SK-N-SH treated with all-trans-retinoic acid at 6 μM for 48 hours (cell line): ENCODE measurements around the gene RAB25.

ENCODE experiments used
- ATAC-seq: fragments of 200-7000 bp; cut with Tn5 transposase; 3 replicates; pipeline ENCODE4 v1.9.1; 2020; ENCODE audit warnings: mild to moderate bottlenecking, moderate library complexity
- ARNTL ChIP-seq: fragments of 450-650 bp; formaldehyde crosslinking; IDR thresholded peaks from 2 replicates; pipeline ENCODE4 v1.5.0; 2020; ENCODE audit warnings: low read depth, mild to moderate bottlenecking, moderate library complexity, borderline replicate concordance
- CSDC2 ChIP-seq: fragments of 250-450 bp; sonication (Bioruptor Pico); IDR thresholded peaks from 2 replicates; pipeline ENCODE4 v1.5.0; 2020; ENCODE audit warnings: mild to moderate bottlenecking, moderate library complexity
- ESRRG ChIP-seq: fragments of 250-450 bp; sonication (Bioruptor Pico); IDR thresholded peaks from 2 replicates; pipeline ENCODE4 v1.6.1; 2021; ENCODE audit warnings: mild to moderate bottlenecking
- GLIS3 ChIP-seq: fragments of 250-450 bp; sonication (Bioruptor Pico); IDR thresholded peaks from 2 replicates; pipeline ENCODE4 v1.5.0; 2020; ENCODE audit warnings: mild to moderate bottlenecking, moderate library complexity
- ISL1 ChIP-seq: fragments of 250-450 bp; sonication (Bioruptor Pico); IDR thresholded peaks from 2 replicates; pipeline ENCODE4 v2.1.2; 2022; ENCODE audit warnings: mild to moderate bottlenecking, moderate library complexity
- OSR1 ChIP-seq: fragments of 250-450 bp; sonication (Bioruptor Pico); IDR thresholded peaks from 2 replicates; pipeline ENCODE4 v1.8.0; 2022; ENCODE audit warnings: moderate library complexity, mild to moderate bottlenecking, inconsistent platforms
- PPARA ChIP-seq: fragments of 250-450 bp; sonication (Bioruptor Pico); IDR thresholded peaks from 2 replicates; pipeline ENCODE4 v1.5.0; 2020; ENCODE audit warnings: mild to moderate bottlenecking, borderline replicate concordance
- RARB ChIP-seq: fragments of 250-450 bp; sonication (Bioruptor Pico); IDR thresholded peaks from 2 replicates; pipeline ENCODE4 v1.8.0; 2021; ENCODE audit warnings: mild to moderate bottlenecking, moderate library complexity
- SNAI2 ChIP-seq: fragments of 250-450 bp; sonication (Bioruptor Pico); IDR thresholded peaks from 2 replicates; pipeline ENCODE4 v1.5.0; 2020; ENCODE audit warnings: mild to moderate bottlenecking, moderate library complexity
- TCF4 ChIP-seq: fragments of 250-450 bp; sonication (Bioruptor Pico); IDR thresholded peaks from 2 replicates; pipeline ENCODE4 v1.8.0; 2021; ENCODE audit warnings: mild to moderate bottlenecking, moderate library complexity, borderline replicate concordance
- TOX ChIP-seq: fragments of 250-450 bp; sonication (Bioruptor Pico); IDR thresholded peaks from 2 replicates; pipeline ENCODE4 v1.8.0; 2021; ENCODE audit warnings: mild to moderate bottlenecking, moderate library complexity, borderline replicate concordance
- ZC3H10 ChIP-seq: fragments of 250-450 bp; sonication (Bioruptor Pico); IDR thresholded peaks from 2 replicates; pipeline ENCODE4 v1.5.1; 2021; ENCODE audit warnings: mild to moderate bottlenecking, moderate library complexity
- ZFP3 ChIP-seq: fragments of 250-450 bp; sonication (Bioruptor Pico); IDR thresholded peaks from 2 replicates; pipeline ENCODE4 v1.5.0; 2020; ENCODE audit warnings: mild to moderate bottlenecking, moderate library complexity
- ZNF565 ChIP-seq: fragments of 450-650 bp; formaldehyde crosslinking; conservative IDR thresholded peaks from 2 replicates; pipeline ENCODE4 v1.5.0; 2020; ENCODE audit warnings: low read depth, mild to moderate bottlenecking, moderate library complexity
- ZNF70 ChIP-seq: fragments of 450-650 bp; formaldehyde crosslinking; IDR thresholded peaks from 2 replicates; pipeline ENCODE4 v1.5.0; 2020; ENCODE audit warnings: mild to moderate bottlenecking, moderate library complexity
- ZNF8 ChIP-seq: fragments of 450-650 bp; formaldehyde crosslinking; IDR thresholded peaks from 2 replicates; pipeline ENCODE4 v1.5.0; 2020; ENCODE audit warnings: mild to moderate bottlenecking, moderate library complexity
- TF ChIP-seq, protein P1 (sequence below): fragments of 250-450 bp; sonication (Bioruptor Pico); IDR thresholded peaks from 2 replicates; pipeline ENCODE4 v1.5.0; 2020; ENCODE audit warnings: mild to moderate bottlenecking, moderate library complexity
- TF ChIP-seq, protein P2 (sequence below): fragments of 250-450 bp; sonication (Bioruptor Pico); IDR thresholded peaks from 2 replicates; pipeline ENCODE4 v1.8.0; 2021; ENCODE audit warnings: low read depth, mild to moderate bottlenecking, moderate library complexity, borderline replicate concordance
- TF ChIP-seq, protein P3 (sequence below): fragments of 250-450 bp; sonication (Bioruptor Pico); IDR thresholded peaks from 2 replicates; pipeline ENCODE4 v1.8.0; 2020; ENCODE audit warnings: mild to moderate bottlenecking, moderate library complexity, borderline replicate concordance

The RAB25 gene

DNA sequence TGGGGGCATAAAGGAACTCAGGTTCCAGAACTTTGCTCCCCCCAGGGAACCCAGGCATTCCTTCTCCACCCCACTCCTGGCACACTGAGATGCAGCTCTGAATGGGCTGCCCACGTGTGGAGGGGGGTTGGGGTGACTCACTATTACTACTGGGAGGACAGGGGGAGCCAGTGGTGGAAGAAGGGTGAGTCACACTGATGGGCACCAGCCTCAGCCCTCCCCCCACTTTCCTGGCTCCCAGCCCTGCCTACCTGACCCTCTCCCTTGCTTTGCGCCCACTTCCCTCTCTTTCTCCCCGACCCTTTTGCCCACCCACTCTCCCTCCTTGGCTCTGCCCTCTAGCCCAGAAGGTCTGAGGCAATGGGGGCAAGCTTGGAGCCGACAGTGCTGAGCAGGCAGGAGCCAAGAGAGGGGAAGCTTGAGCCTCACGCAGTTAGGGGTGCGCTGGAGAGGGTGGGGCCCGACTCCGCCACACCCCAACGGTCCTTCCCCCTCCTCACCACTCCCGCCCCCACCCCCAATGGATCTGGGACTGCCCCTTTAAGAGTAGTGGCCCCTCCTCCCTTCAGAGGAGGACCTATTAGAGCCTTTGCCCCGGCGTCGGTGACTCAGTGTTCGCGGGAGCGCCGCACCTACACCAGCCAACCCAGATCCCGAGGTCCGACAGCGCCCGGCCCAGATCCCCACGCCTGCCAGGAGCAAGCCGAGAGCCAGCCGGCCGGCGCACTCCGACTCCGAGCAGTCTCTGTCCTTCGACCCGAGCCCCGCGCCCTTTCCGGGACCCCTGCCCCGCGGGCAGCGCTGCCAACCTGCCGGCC, 53.4 kb downstream of the RAB25 start, which contains the start of gene LMNA (continued):
- TF ChIP-seq, protein P1, sequence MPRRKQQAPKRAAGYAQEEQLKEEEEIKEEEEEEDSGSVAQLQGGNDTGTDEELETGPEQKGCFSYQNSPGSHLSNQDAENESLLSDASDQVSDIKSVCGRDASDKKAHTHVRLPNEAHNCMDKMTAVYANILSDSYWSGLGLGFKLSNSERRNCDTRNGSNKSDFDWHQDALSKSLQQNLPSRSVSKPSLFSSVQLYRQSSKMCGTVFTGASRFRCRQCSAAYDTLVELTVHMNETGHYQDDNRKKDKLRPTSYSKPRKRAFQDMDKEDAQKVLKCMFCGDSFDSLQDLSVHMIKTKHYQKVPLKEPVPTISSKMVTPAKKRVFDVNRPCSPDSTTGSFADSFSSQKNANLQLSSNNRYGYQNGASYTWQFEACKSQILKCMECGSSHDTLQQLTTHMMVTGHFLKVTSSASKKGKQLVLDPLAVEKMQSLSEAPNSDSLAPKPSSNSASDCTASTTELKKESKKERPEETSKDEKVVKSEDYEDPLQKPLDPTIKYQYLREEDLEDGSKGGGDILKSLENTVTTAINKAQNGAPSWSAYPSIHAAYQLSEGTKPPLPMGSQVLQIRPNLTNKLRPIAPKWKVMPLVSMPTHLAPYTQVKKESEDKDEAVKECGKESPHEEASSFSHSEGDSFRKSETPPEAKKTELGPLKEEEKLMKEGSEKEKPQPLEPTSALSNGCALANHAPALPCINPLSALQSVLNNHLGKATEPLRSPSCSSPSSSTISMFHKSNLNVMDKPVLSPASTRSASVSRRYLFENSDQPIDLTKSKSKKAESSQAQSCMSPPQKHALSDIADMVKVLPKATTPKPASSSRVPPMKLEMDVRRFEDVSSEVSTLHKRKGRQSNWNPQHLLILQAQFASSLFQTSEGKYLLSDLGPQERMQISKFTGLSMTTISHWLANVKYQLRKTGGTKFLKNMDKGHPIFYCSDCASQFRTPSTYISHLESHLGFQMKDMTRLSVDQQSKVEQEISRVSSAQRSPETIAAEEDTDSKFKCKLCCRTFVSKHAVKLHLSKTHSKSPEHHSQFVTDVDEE = no peak
- no peak for TF ChIP-seq ZNF8 (CRISPR knock-in tag)
- no peak; the same call in 1 of the 2 replicates for TF ChIP-seq RARB (CRISPR knock-in tag)
- no peak for TF ChIP-seq SNAI2 (CRISPR knock-in tag)
- no peak for TF ChIP-seq ESRRG
- no peak for TF ChIP-seq ARNTL (CRISPR knock-in tag)
- TF ChIP-seq, protein P2, sequence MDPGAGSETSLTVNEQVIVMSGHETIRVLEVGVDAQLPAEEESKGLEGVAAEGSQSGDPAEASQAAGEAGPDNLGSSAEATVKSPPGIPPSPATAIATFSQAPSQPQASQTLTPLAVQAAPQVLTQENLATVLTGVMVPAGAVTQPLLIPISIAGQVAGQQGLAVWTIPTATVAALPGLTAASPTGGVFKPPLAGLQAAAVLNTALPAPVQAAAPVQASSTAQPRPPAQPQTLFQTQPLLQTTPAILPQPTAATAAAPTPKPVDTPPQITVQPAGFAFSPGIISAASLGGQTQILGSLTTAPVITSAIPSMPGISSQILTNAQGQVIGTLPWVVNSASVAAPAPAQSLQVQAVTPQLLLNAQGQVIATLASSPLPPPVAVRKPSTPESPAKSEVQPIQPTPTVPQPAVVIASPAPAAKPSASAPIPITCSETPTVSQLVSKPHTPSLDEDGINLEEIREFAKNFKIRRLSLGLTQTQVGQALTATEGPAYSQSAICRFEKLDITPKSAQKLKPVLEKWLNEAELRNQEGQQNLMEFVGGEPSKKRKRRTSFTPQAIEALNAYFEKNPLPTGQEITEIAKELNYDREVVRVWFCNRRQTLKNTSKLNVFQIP (CRISPR knock-in tag) = peak; percentile 62; the same call in 1 of the 2 replicates
- no peak for TF ChIP-seq TCF4
- TF ChIP-seq ISL1 (CRISPR knock-in tag) = no peak
- no peak for TF ChIP-seq PPARA (CRISPR knock-in tag)
- TF ChIP-seq TOX = peak; percentile 63; the same call in 1 of the 2 replicates
- TF ChIP-seq ZFP3 (CRISPR knock-in tag) = 0 out of 2 replicates have a peak, but pooled peaks have one; percentile 56
- TF ChIP-seq OSR1 (CRISPR knock-in tag) = no peak
- no peak for TF ChIP-seq ZNF565 (CRISPR knock-in tag)
- no peak for TF ChIP-seq GLIS3 (CRISPR knock-in tag)
- no peak for TF ChIP-seq ZNF70 (CRISPR knock-in tag)
- TF ChIP-seq ZC3H10 (CRISPR knock-in tag) = peak; percentile 56; the same call in 1 of the 2 replicates

DNA sequence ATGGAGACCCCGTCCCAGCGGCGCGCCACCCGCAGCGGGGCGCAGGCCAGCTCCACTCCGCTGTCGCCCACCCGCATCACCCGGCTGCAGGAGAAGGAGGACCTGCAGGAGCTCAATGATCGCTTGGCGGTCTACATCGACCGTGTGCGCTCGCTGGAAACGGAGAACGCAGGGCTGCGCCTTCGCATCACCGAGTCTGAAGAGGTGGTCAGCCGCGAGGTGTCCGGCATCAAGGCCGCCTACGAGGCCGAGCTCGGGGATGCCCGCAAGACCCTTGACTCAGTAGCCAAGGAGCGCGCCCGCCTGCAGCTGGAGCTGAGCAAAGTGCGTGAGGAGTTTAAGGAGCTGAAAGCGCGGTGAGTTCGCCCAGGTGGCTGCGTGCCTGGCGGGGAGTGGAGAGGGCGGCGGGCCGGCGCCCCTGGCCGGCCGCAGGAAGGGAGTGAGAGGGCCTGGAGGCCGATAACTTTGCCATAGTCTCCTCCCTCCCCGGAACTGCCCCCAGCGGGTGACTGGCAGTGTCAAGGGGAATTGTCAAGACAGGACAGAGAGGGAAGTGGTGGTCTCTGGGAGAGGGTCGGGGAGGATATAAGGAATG, 54.1 kb downstream of the RAB25 start:
- no peak for ATAC-seq
- TF ChIP-seq SNAI2 (CRISPR knock-in tag) (no peak), ZC3H10 (CRISPR knock-in tag) (no peak), CSDC2 (CRISPR knock-in tag) (no peak), ESRRG (no peak), OSR1 (CRISPR knock-in tag) (no peak), ZNF8 (CRISPR knock-in tag) (no peak), ZNF565 (CRISPR knock-in tag) (no peak), GLIS3 (CRISPR knock-in tag) (no peak)
- TF ChIP-seq, protein P3, sequence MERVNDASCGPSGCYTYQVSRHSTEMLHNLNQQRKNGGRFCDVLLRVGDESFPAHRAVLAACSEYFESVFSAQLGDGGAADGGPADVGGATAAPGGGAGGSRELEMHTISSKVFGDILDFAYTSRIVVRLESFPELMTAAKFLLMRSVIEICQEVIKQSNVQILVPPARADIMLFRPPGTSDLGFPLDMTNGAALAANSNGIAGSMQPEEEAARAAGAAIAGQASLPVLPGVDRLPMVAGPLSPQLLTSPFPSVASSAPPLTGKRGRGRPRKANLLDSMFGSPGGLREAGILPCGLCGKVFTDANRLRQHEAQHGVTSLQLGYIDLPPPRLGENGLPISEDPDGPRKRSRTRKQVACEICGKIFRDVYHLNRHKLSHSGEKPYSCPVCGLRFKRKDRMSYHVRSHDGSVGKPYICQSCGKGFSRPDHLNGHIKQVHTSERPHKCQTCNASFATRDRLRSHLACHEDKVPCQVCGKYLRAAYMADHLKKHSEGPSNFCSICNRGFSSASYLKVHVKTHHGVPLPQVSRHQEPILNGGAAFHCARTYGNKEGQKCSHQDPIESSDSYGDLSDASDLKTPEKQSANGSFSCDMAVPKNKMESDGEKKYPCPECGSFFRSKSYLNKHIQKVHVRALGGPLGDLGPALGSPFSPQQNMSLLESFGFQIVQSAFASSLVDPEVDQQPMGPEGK = no peak
- TF ChIP-seq, protein P1 = no peak
- TF ChIP-seq, protein P2 (CRISPR knock-in tag) = no peak
- TF ChIP-seq, all 23 proteins: peak for 0
